OCI-LY3 (cell line): ENCODE results near the gene CETP.

ENCODE experiments used
- CTCF ChIP-seq: fragments of 200-600, 300-600 bp; sonication (generic); IDR thresholded peaks from 2 replicates; pipeline ENCODE4 v1.5.1; 2014; ENCODE audit warnings: antibody characterized with exemption, low read length, low read depth
- EZH2phosphoT487 ChIP-seq: fragments of 200-600 bp; shearing (Covaris generic); IDR thresholded peaks from 2 replicates; pipeline ENCODE4 v1.6.1; 2018; ENCODE audit warnings: antibody characterized with exemption, mixed run types, low read depth

- no peak for TF ChIP-seq CTCF
- TF ChIP-seq EZH2phosphoT487: no peak
Measured at GRCh38 chr16:56948234-56948633, 13.5 kb upstream of the CETP start.
